Sigmoid colon (tissue), 7 donors: ENCODE measurements around the gene MBD3L3. TPM values are rescaled to one million over a fixed set of nuclear protein-coding genes. Genes with fewer than 3 reads are reported as not detected.
"Not testable (repeated sequence)": the region's sequence is repeated elsewhere in the genome, so short reads cannot be mapped to it uniquely, and the experiment has no call there.

ENCODE experiments used
- DNase-seq: peaks from one replicate; pipeline ENCODE4 v3.0.0-alpha.2; 2019
- H3K27ac ChIP-seq, 4 donors: fragments of 200-600 bp; sonication (generic); one replicate each; pipeline ENCODE4 v1.5.1; 2016 to 2019; ENCODE audit warnings: mild to moderate bottlenecking in 1 of 4
- H3K27me3 ChIP-seq, 3 donors: fragments of 200-600 bp; sonication (generic); one replicate each; pipeline ENCODE4 v1.5.1; 2019; ENCODE audit warnings: mild to moderate bottlenecking in 1 of 3
- H3K36me3 ChIP-seq, 4 donors: fragments of 200-600 bp; sonication (generic); one replicate each; pipeline ENCODE4 v1.5.1; 2016 to 2019
- H3K4me1 ChIP-seq, 4 donors: fragments of 200-600 bp; sonication (generic); one replicate each; pipeline ENCODE4 v1.5.1; 2017 to 2019
- H3K4me3 ChIP-seq, 4 donors: fragments of 200-600 bp; sonication (generic); one replicate each; pipeline ENCODE4 v1.5.1; 2017 to 2019; ENCODE audit warnings: mild to moderate bottlenecking in 2 of 4, moderate library complexity in 1 of 4
- H3K9me3 ChIP-seq, 4 donors: fragments of 200-600 bp in 3 of 4; sonication (generic) in 3 of 4; one replicate each; pipeline versions ENCODE4 v1.5.1 to v1.6.1; 2013 to 2019
- EP300 ChIP-seq, 4 donors: sonication (generic); formaldehyde crosslinking; IDR thresholded peaks; one replicate each; pipeline ENCODE4 v1.6.1; 2017; ENCODE audit warnings: antibody characterized with exemption in 4 of 4
- POLR2A ChIP-seq, 2 donors: fragments of 450-650 bp; IDR thresholded peaks; one replicate each; pipeline ENCODE4 v1.6.1; 2016; ENCODE audit warnings: antibody characterized with exemption in 2 of 2, mild to moderate bottlenecking in 2 of 2, moderate library complexity in 2 of 2
- POLR2AphosphoS5 ChIP-seq, 4 donors: sonication (generic); formaldehyde crosslinking; IDR thresholded peaks; one replicate each; pipeline ENCODE4 v1.6.1; 2017; ENCODE audit warnings: antibody characterized with exemption in 4 of 4
- WGBS, 2 donors: extraction: QIAGEN DNeasy Blood & Tissue Kit; methylation state at CpG; one replicate each; pipeline ENCODE4 v1.1.7; 2013; 5-methylcytosine and 5-hydroxymethylcytosine counted together
- intact Hi-C: fragments of 100-400 bp; cut with DNase I; formaldehyde crosslinking; loops from one replicate; pipeline ENCODE4 v1.15.1; 2023
- polyA plus RNA-seq, 3 donors: library from polyadenylated mRNA; stranded (reverse); fragments of 200-250 nt; gene quantifications; one replicate each; pipeline ENCODE4 v1.2.3, GENCODE V29; 2013
- total RNA-seq, 4 donors: library from RNA; depleted of rRNA; stranded (reverse); fragments of >200 nt; gene quantifications; one replicate each; pipeline ENCODE4 v1.1.0, GENCODE V29; 2016
- TF ChIP-seq, protein P1 (sequence below), 4 experiments: fragments of 450-650 bp in 3 of 4; fragments of 200-600 bp in 1 of 4; IDR thresholded peaks; one replicate each; pipeline ENCODE4 v1.5.1; 2016 to 2019; ENCODE audit warnings: antibody characterized with exemption in 4 of 4, mild to moderate bottlenecking in 3 of 4, moderate library complexity in 2 of 4
- donor health status: healthy with polysubstance abuse.
- donor health status: Bipolar disorder and iron deficiency.
- donor health status: healthy.

MBD3L3 gene
- not detected for total RNA-seq
- not detected for polyA plus RNA-seq

DNA sequence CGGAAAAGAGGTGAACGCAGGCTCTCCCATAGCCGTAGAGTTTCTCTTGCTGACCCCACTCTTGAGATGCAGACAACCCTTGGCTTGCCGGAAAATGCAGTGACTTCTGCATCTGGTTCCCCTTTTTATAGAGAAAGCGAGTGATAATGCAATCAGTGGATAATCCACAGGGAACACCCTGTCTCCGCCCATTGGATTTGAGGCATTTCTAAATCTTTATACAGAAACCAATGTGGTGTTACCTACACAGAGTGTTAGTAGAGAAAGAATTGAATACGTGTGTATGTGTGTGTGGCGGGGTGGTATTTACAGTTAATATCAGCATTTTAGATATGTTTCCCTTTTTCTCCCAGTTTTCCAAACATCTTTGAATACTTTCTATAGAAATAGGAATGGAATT, at the start of gene MBD3L3:
Gene MBD3L3, minus strand, starts transcription at position 101 of the 400 bp plus-strand sequence. Its CDS starts 71 bp downstream, at position 30.
- H3K36me3 ChIP-seq, H3K27me3 ChIP-seq, H3K4me1 ChIP-seq, H3K27ac ChIP-seq, DNase-seq, H3K9me3 ChIP-seq, H3K4me3 ChIP-seq, intact Hi-C loops: not testable (repeated sequence)
- no CpG with 5 or more reads among the region's 8 CpGs for WGBS, 2 donors

DNA sequence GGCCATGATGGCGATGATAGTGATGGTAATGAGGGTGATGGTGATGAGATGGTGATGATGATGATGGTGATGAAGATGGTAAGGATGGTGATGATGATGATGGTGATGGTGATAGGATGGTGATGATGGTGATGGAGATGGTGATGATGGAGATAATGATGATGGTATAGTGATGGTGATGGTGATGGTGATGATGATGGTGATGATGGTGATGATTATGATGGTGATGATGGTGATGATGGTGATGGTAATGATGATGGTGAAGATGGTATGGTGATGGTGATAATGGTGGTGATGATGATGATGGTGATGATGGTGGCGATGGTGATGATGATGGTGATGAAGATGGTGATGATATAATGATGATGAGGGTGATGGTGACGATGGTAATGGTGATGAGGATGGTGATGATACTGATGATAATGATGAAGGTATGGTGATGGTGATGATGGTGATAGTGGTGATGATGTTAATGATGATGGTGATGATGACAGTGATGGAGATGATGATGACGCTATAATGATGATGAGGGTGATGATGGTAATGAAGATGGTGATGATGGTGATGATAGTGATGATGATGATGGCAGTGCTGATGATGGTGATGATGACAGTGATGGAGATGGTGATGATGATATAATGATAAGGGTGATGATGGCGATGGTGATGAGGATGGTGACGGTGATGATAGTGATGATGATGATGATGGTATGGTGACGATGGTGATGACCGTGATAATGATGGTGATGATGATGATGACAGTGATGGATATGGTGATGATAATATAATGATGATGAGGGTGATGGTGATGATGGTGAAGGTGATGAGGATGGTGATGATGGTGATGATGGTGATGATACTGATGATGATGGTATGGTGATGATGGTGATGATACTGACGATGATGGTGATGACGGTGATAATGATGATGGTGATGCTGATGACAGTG, 48.5 kb upstream of the MBD3L3 start:
- H3K9me3 ChIP-seq = no peaks in the 10 kb centered on the region
- no peak overlapping the region for H3K4me3 ChIP-seq
- H3K4me1 ChIP-seq = peaks cover 0 to 9% (median 5%) of the 10 kb centered on the region in 4 donors
- WGBS, 2 donors = 86% methylated on average over 10 of the region's 10 CpGs
- TF ChIP-seq POLR2AphosphoS5 (IDR thresholded peaks at IDR 0.05) = no peak
- TF ChIP-seq POLR2A (IDR thresholded peaks at IDR 0.05) = no peak
- TF ChIP-seq, protein P1, sequence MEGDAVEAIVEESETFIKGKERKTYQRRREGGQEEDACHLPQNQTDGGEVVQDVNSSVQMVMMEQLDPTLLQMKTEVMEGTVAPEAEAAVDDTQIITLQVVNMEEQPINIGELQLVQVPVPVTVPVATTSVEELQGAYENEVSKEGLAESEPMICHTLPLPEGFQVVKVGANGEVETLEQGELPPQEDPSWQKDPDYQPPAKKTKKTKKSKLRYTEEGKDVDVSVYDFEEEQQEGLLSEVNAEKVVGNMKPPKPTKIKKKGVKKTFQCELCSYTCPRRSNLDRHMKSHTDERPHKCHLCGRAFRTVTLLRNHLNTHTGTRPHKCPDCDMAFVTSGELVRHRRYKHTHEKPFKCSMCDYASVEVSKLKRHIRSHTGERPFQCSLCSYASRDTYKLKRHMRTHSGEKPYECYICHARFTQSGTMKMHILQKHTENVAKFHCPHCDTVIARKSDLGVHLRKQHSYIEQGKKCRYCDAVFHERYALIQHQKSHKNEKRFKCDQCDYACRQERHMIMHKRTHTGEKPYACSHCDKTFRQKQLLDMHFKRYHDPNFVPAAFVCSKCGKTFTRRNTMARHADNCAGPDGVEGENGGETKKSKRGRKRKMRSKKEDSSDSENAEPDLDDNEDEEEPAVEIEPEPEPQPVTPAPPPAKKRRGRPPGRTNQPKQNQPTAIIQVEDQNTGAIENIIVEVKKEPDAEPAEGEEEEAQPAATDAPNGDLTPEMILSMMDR (IDR thresholded peaks at IDR 0.05) = no peak
- TF ChIP-seq EP300 (IDR thresholded peaks at IDR 0.05) = no peak
- H3K36me3 ChIP-seq = no peaks in the 10 kb centered on the region
- H3K27me3 ChIP-seq = no peaks in the 10 kb centered on the region
- intact Hi-C loops = no loop called here
- no peak for DNase-seq
- no peak overlapping the region for H3K27ac ChIP-seq

DNA sequence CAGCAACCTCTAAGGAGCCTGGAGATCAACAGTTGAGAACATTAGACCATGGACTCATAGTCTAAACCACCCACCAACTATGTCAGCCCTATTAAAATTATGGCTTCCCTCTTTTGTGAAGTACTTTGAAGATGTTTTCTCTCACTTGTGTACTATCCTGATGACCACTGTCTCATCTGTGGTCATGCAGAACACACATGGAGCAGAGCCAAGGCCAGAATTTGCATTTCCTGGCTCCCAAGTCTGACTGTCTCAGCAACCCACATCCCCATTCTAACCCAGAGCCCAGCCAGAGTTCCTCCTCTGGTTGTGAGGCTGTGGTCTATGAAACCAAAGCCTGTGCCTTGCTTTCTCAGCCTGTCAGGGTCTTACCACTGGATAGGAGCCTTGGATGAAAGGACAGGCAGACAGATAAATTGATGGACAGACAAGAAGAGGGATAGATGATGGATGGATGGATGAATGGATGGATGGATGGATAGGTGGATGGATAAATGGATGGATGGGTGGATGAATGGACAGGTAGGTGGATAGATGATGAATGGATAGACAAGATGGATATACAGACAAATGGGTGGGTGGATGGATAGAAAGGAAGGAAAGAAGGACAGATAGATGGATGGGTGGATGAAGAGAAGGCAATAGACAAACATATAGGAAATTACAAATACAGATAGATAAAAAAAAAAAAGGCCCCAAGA, 46.4 kb upstream of the MBD3L3 start:
- Histone ChIP-seq H3K4me3 (no peak overlapping the region), H3K36me3 (no peaks in the 10 kb centered on the region), H3K27ac (no peak overlapping the region), H3K4me1 (peaks cover 0 to 9% (median 8%) of the 10 kb centered on the region in 4 donors), H3K9me3 (no peaks in the 10 kb centered on the region), H3K27me3 (no peaks in the 10 kb centered on the region)
- intact Hi-C loops = loop anchor here (5.0 kb wide), 3 partner anchors 42 to 287 kb away; partner anchors contain the start of gene INSR
- TF ChIP-seq EP300 (IDR thresholded peaks at IDR 0.05) = no peak
- TF ChIP-seq, protein P1 (IDR thresholded peaks at IDR 0.05) = no peak
- DNase-seq = no peak

DNA sequence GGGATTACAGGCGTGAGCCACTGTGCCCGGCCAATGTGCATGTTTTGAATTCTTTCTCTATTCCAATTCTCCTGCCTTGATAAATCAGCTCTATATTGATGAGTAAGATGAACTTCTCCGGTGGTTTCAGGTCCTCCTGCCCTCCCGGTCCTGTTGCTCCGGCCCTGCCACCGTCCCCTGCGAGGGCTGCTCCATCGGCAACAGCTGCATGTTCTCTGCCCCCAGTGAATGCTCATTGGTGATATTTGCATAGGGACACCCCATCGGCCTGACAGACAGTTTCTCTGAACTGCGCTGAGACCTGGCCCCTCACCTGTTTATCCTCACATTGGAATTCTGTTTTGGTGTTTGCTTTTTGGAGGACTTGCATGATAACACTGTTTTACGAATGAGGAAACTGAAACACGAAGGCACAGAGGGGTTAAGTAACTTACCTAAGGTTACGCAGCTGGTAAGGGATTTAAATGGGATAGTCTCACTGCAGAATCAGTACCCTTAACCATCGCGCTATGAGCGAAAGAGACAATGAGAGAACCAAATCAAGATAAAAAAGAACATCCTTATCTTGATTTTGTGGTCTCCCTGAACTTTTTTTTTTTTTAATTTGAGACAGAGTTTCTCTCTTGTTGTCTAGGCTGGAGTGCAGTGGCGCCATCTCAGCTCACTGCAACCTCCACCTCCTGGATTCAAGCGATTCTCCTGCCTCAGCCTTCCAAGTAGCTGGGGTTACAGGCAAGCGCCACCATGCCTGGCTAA, 43.2 kb upstream of the MBD3L3 start:
- no peaks in the 10 kb centered on the region for H3K36me3 ChIP-seq
- peaks cover 0 to 14% (median 11%) of the 10 kb centered on the region in 4 donors for H3K4me1 ChIP-seq
- H3K27me3 ChIP-seq = no peaks in the 10 kb centered on the region
- WGBS, 2 donors = 38 to 66% methylated on average over 19 of the region's 19 CpGs
- TF ChIP-seq POLR2A (IDR thresholded peaks at IDR 0.05) (no peak), EP300 (IDR thresholded peaks at IDR 0.05) (no peak), POLR2AphosphoS5 (IDR thresholded peaks at IDR 0.05) (no peak)
- TF ChIP-seq, protein P1 (IDR thresholded peaks at IDR 0.05) = no peak
- H3K4me3 ChIP-seq = no peak overlapping the region
- no peak overlapping the region for H3K27ac ChIP-seq
- H3K9me3 ChIP-seq = no peaks in the 10 kb centered on the region
- intact Hi-C loops = loop anchor here (1.0 to 5.0 kb wide), 4 partner anchors 46 to 291 kb away; partner anchors contain the start of gene INSR
- DNase-seq = no peak
